ENCODE measurements around the gene TANC2. TPM values are rescaled to one million over a fixed set of nuclear protein-coding genes. Genes with fewer than 3 reads are reported as not detected.

TANC2 gene
- total RNA-seq (2021) = 15.6 to 18.6 TPM (median 15.9 TPM) in 3 replicates
- percentile 56 among the genes with signal in this experiment for Bru-seq, nascent RNA
- long read RNA-seq, experiment 1, partial matches to known transcripts = 5 of 18 reads
- long read RNA-seq, experiment 1, other reads (novel, unspliced or antisense) = 13 of 18 reads
- long read RNA-seq, experiment 2, partial matches to known transcripts = 2 of 9 reads
- long read RNA-seq, experiment 2, other reads (novel, unspliced or antisense) = 7 of 9 reads
- long read RNA-seq, experiment 3 = 0 reads

DNA sequence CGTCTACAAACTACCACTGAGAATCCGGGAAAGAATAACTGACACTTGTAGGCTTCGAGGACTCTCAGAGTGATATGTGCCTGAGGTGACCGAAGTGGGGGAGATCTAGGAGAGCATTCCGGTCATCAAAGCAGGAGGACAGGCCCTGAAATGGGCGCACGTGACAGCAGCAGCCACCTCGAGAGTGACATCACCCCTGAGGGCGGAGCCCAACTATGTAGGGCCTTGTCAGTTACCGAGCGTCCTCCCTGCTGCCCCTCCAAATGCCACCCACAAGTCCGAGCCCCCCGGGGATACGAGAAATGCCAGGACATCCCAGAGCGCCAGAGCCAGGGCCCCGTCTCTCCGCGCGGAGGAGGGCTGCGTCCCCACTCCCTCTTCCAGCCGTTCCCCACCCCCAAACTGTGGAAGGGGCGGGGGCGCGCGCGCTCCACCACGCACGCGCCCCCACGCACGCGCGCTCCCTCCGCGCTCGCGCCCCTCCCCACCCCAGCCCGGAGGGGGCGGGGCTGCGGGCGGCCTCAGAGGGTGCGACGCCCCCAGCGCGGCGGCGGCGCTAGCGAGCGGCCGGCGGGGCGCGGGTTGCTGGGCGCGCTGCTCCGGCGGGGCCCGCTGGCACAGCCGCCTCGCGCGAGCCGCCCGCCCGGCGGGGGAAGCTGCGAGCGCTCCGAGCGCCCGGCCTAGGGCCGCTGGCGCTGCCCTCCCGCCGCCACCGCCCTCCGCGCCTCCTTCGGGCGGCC lies at the start of gene TANC2:
Gene TANC2, plus strand, starts transcription at position 550 of the 740 bp plus-strand sequence. CDS start 43,325 bp downstream, outside the sequence.
- Mint-ChIP-seq H3K9me3 (no peaks in the 10 kb centered on the region), H3K4me1 (peaks cover 36% of the 10 kb centered on the region), H3K27ac (peak within 1 kb of the TSS; percentile 75; the same call in 1 of the 2 replicates), H3K36me3 (no peaks in the 10 kb centered on the region), H3K27me3 (ENCODE audit: low read depth) (peaks cover 34% of the 10 kb centered on the region), H3K4me3 (peak within 1 kb of the TSS; percentile 85)
- ATAC-seq (peak; percentile 71), DNase-seq (ENCODE audit: low spot score) (peak; percentile 74)
- ChIA-PET CTCF (interaction anchor here (0.6 kb wide), 2 partner anchors 23 to 263 kb away, joined by 4 read pairs; no protein-coding TSS in a partner anchor), POLR2A (interaction anchor here (0.5 kb wide), 2 partner anchors 14 to 255 kb away, joined by 3 read pairs; no protein-coding TSS in a partner anchor)
- TF ChIP-seq ZNF423 (CRISPR knock-in tag; IDR thresholded peaks at IDR 0.05) = peak; percentile 61; the same call in 1 of the 2 replicates
- TF ChIP-seq, protein P1, sequence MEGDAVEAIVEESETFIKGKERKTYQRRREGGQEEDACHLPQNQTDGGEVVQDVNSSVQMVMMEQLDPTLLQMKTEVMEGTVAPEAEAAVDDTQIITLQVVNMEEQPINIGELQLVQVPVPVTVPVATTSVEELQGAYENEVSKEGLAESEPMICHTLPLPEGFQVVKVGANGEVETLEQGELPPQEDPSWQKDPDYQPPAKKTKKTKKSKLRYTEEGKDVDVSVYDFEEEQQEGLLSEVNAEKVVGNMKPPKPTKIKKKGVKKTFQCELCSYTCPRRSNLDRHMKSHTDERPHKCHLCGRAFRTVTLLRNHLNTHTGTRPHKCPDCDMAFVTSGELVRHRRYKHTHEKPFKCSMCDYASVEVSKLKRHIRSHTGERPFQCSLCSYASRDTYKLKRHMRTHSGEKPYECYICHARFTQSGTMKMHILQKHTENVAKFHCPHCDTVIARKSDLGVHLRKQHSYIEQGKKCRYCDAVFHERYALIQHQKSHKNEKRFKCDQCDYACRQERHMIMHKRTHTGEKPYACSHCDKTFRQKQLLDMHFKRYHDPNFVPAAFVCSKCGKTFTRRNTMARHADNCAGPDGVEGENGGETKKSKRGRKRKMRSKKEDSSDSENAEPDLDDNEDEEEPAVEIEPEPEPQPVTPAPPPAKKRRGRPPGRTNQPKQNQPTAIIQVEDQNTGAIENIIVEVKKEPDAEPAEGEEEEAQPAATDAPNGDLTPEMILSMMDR (IDR thresholded peaks at IDR 0.05) = no peak
- TF ChIP-seq TEAD1 (CRISPR knock-in tag; IDR thresholded peaks at IDR 0.05) = no peak
- TF ChIP-seq CREB1 (CRISPR knock-in tag; IDR thresholded peaks at IDR 0.05) = no peak
- 0 out of 2 replicates have a peak, but pooled peaks have one; percentile 48 for TF ChIP-seq FOXK1 (CRISPR knock-in tag; IDR thresholded peaks at IDR 0.05)
- no peak for TF ChIP-seq AFF4 (CRISPR knock-in tag; IDR thresholded peaks at IDR 0.05; ENCODE audit: borderline replicate concordance)
- TF ChIP-seq ZNF671 (CRISPR knock-in tag; IDR thresholded peaks at IDR 0.05) = no peak
- TF ChIP-seq SMAD3 (CRISPR knock-in tag; IDR thresholded peaks at IDR 0.05; ENCODE audit: borderline replicate concordance) = 0 out of 2 replicates have a peak, but pooled peaks have one; percentile 8
- no peak for TF ChIP-seq ZNF425 (CRISPR knock-in tag; conservative IDR thresholded peaks at IDR 0.05)
- TF ChIP-seq MYBL2 (CRISPR knock-in tag; IDR thresholded peaks at IDR 0.05) = no peak
- TF ChIP-seq, protein P2, sequence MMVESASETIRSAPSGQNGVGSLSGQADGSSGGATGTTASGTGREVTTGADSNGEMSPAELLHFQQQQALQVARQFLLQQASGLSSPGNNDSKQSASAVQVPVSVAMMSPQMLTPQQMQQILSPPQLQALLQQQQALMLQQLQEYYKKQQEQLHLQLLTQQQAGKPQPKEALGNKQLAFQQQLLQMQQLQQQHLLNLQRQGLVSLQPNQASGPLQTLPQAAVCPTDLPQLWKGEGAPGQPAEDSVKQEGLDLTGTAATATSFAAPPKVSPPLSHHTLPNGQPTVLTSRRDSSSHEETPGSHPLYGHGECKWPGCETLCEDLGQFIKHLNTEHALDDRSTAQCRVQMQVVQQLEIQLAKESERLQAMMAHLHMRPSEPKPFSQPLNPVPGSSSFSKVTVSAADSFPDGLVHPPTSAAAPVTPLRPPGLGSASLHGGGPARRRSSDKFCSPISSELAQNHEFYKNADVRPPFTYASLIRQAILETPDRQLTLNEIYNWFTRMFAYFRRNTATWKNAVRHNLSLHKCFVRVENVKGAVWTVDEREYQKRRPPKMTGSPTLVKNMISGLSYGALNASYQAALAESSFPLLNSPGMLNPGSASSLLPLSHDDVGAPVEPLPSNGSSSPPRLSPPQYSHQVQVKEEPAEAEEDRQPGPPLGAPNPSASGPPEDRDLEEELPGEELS (CRISPR knock-in tag; IDR thresholded peaks at IDR 0.05) = 0 out of 2 replicates have a peak, but pooled peaks have one; percentile 13
- TF ChIP-seq, protein P3, sequence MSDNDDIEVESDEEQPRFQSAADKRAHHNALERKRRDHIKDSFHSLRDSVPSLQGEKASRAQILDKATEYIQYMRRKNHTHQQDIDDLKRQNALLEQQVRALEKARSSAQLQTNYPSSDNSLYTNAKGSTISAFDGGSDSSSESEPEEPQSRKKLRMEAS (CRISPR knock-in tag; IDR thresholded peaks at IDR 0.05) = peak; percentile 80
- peak; percentile 91 for TF ChIP-seq USF2 (CRISPR knock-in tag; IDR thresholded peaks at IDR 0.05)
- peak; percentile 92 for TF ChIP-seq USF1 (CRISPR knock-in tag; IDR thresholded peaks at IDR 0.05)
- no peak for TF ChIP-seq PRDM15 (CRISPR knock-in tag; IDR thresholded peaks at IDR 0.05)
- TF ChIP-seq JUN (CRISPR knock-in tag; IDR thresholded peaks at IDR 0.05) = no peak
- no peak for TF ChIP-seq E2F4 (CRISPR knock-in tag; IDR thresholded peaks at IDR 0.05; ENCODE audit: borderline replicate concordance, low read depth)
- TF ChIP-seq ZNF232 (CRISPR knock-in tag; IDR thresholded peaks at IDR 0.05) = peak; percentile 66; the same call in 1 of the 2 replicates
